Measurements from ENCODE around the gene PARP12. TPM values are rescaled to one million over a fixed set of nuclear protein-coding genes. Genes with fewer than 3 reads are reported as not detected.

PARP12 gene
- total and polyA plus RNA-seq, 9 of the 15 experiments (the other 6 are each of a cell fraction or from before 2014, with no cell fraction given) = 4.6 to 40.4 (median 23.5) TPM

- TF ChIP-seq, protein P1, sequence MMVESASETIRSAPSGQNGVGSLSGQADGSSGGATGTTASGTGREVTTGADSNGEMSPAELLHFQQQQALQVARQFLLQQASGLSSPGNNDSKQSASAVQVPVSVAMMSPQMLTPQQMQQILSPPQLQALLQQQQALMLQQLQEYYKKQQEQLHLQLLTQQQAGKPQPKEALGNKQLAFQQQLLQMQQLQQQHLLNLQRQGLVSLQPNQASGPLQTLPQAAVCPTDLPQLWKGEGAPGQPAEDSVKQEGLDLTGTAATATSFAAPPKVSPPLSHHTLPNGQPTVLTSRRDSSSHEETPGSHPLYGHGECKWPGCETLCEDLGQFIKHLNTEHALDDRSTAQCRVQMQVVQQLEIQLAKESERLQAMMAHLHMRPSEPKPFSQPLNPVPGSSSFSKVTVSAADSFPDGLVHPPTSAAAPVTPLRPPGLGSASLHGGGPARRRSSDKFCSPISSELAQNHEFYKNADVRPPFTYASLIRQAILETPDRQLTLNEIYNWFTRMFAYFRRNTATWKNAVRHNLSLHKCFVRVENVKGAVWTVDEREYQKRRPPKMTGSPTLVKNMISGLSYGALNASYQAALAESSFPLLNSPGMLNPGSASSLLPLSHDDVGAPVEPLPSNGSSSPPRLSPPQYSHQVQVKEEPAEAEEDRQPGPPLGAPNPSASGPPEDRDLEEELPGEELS (CRISPR knock-in tag; IDR thresholded peaks at IDR 0.05; ENCODE audit: borderline replicate concordance) = peak; percentile 64; the same call in 1 of the 2 replicates
- TF ChIP-seq E2F6 (IDR thresholded peaks at IDR 0.05; ENCODE audit: borderline replicate concordance in 1 of 2, extremely low read depth in 1 of 2, insufficient read depth in 1 of 2, insufficient read length in 1 of 2, low read depth in 1 of 2, low read length in 1 of 2, poor library complexity in 1 of 2, severe bottlenecking in 1 of 2) = peak in 1 of 2 experiments; percentile 11
Measured at GRCh38 chr7:139976055-139976837, 86.5 kb downstream of the PARP12 start (continued).

- peaks cover 38% of the 10 kb centered on the region for H3K79me2 ChIP-seq (ENCODE audit: control insufficient read depth, insufficient read depth, low read length)
- H3K9me3 ChIP-seq (replicated peaks; ENCODE audit: control insufficient read depth, insufficient read depth, low read depth, low read length) = peaks cover 2% of the 10 kb centered on the region; the same call in 1 of the 2 replicates
- H3K27me3 ChIP-seq (ENCODE audit: control insufficient read depth in 2 of 2, insufficient read depth in 2 of 2, low read length in 2 of 2) = no peaks in the 10 kb centered on the region
- intact Hi-C loops (cut with micrococcal nuclease) = no loop called here
- ATAC-seq (no peak), FAIRE-seq (no peak), DNase-seq (ENCODE audit: extremely low read depth in 1 of 4, low spot score in 3 of 4) (no peak)
- no TSS peak for BruUV-seq (replicated peaks)
- WGBS (ENCODE audit: insufficient coverage, low coverage, missing lambda C conversion rate) = 90% methylated on average over 13 of the region's 13 CpGs
- peaks cover 8 to 20% of the 10 kb centered on the region in 2 experiments; a peak in 4 of 5 replicates for H3K4me1 ChIP-seq (replicated peaks in 1 of 2; ENCODE audit: control insufficient read depth in 2 of 2, insufficient read depth in 2 of 2, low read length in 2 of 2)
- in situ Hi-C loops (cut with MboI) = no loop called here
- H3K9me1 ChIP-seq (ENCODE audit: control insufficient read depth, insufficient read depth, low read length) = peaks cover 3% of the 10 kb centered on the region
- H3K36me3 ChIP-seq (ENCODE audit: control insufficient read depth, insufficient read depth, low read length) = peaks cover 36% of the 10 kb centered on the region
- H3K4me2 ChIP-seq (ENCODE audit: insufficient read depth, low read length) = no peak overlapping the region
- ChIA-PET POLR2A (interaction anchor here (0.8 to 5.8 kb wide), 8 partner anchors 10 to 196 kb away, joined by 3 to 76 read pairs (median 4); no protein-coding TSS in a partner anchor), CTCF (ENCODE audit: low intra/inter-chr PET ratio) (no interaction called here)
- no peak overlapping the region for H2AFZ ChIP-seq (ENCODE audit: low read depth, low read length)
- H3K9ac ChIP-seq (ENCODE audit: insufficient read depth in 1 of 2, low read depth in 2 of 2, low read length in 2 of 2) = peak overlapping the region in 1 of 2 experiments; percentile 18; a peak in 1 of 4 replicates
- H3K27ac ChIP-seq (ENCODE audit: extremely low read depth, low read depth, low read length) = no peak overlapping the region
- H3K4me3 ChIP-seq = no peak overlapping the region
- peaks cover 4% of the 10 kb centered on the region; the same call in 1 of the 2 replicates for H4K20me1 ChIP-seq (replicated peaks; ENCODE audit: control insufficient read depth, insufficient read depth, low read length)
- TF ChIP-seq, protein P2, sequence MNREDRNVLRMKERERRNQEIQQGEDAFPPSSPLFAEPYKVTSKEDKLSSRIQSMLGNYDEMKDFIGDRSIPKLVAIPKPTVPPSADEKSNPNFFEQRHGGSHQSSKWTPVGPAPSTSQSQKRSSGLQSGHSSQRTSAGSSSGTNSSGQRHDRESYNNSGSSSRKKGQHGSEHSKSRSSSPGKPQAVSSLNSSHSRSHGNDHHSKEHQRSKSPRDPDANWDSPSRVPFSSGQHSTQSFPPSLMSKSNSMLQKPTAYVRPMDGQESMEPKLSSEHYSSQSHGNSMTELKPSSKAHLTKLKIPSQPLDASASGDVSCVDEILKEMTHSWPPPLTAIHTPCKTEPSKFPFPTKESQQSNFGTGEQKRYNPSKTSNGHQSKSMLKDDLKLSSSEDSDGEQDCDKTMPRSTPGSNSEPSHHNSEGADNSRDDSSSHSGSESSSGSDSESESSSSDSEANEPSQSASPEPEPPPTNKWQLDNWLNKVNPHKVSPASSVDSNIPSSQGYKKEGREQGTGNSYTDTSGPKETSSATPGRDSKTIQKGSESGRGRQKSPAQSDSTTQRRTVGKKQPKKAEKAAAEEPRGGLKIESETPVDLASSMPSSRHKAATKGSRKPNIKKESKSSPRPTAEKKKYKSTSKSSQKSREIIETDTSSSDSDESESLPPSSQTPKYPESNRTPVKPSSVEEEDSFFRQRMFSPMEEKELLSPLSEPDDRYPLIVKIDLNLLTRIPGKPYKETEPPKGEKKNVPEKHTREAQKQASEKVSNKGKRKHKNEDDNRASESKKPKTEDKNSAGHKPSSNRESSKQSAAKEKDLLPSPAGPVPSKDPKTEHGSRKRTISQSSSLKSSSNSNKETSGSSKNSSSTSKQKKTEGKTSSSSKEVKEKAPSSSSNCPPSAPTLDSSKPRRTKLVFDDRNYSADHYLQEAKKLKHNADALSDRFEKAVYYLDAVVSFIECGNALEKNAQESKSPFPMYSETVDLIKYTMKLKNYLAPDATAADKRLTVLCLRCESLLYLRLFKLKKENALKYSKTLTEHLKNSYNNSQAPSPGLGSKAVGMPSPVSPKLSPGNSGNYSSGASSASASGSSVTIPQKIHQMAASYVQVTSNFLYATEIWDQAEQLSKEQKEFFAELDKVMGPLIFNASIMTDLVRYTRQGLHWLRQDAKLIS (CRISPR knock-in tag; IDR thresholded peaks at IDR 0.05) = 0 out of 2 replicates have a peak, but pooled peaks have one; percentile 10
- 0 out of 2 replicates have a peak, but pooled peaks have one; percentile 21 for TF ChIP-seq SMARCA5 (IDR thresholded peaks at IDR 0.05)
- no peak for TF ChIP-seq PHF8 (IDR thresholded peaks at IDR 0.05; ENCODE audit: borderline replicate concordance, low read length)
- TF ChIP-seq LCOR (CRISPR knock-in tag; IDR thresholded peaks at IDR 0.05) = 0 out of 2 replicates have a peak, but pooled peaks have one; percentile 40
- TF ChIP-seq CBX1 (IDR thresholded peaks at IDR 0.05; ENCODE audit: low read depth) = 0 out of 2 replicates have a peak, but pooled peaks have one; percentile 44
- no peak for TF ChIP-seq ID3 (CRISPR knock-in tag; IDR thresholded peaks at IDR 0.05)
- no peak for TF ChIP-seq ID3 (tag; IDR thresholded peaks at IDR 0.05)
- peak; percentile 86 for TF ChIP-seq BCOR (IDR thresholded peaks at IDR 0.05)
Measured at GRCh38 chr7:139974179-139974811, 88.5 kb downstream of the PARP12 start.

All from K562 (cell line).